GM18858 (cell line): ENCODE results near the gene ID1.
"Not testable (repeated sequence)": the region's sequence is repeated elsewhere in the genome, so short reads cannot be mapped to it uniquely, and the experiment has no call there.

Experiments used
- ATAC-seq: cut with Tn5 transposase; IDR thresholded peaks from one replicate; pipeline ENCODE4 v1.9.1; 2021; ENCODE audit not compliant: unreplicated experiment

The ID1 gene

GRCh38 chr20:31597481-31597855, 7.6 kb upstream of the ID1 start:
- ATAC-seq: no peak

GRCh38 chr20:31602431-31602778, 2.7 kb upstream of the ID1 start:
- ATAC-seq: no peak

- peak; percentile 80 for ATAC-seq
Observed at GRCh38 chr20:31602779-31603441, 2.2 kb upstream of the ID1 start.

- ATAC-seq: peak; percentile 28
Observed at GRCh38 chr20:31603822-31604566, 1.1 kb upstream of the ID1 start.

- no peak for ATAC-seq
Observed at GRCh38 chr20:31604567-31605030, 490 bp upstream of the ID1 start.

GRCh38 chr20:31605902-31606803, 1.1 kb downstream of the ID1 start:
- no peak for ATAC-seq

GRCh38 chr20:31606804-31607639, 1.9 kb downstream of the ID1 start:
- ATAC-seq: no peak

- no peak for ATAC-seq
Observed at GRCh38 chr20:31607640-31608250, 2.7 kb downstream of the ID1 start.

GRCh38 chr20:31608251-31608945, 3.3 kb downstream of the ID1 start:
- ATAC-seq: no peak

- ATAC-seq: not testable (repeated sequence)
Observed at GRCh38 chr20:31612271-31612640, 7.2 kb downstream of the ID1 start.

- no peak for ATAC-seq
Observed at GRCh38 chr20:31615416-31615815, 10.3 kb downstream of the ID1 start.

- no peak for ATAC-seq
Observed at GRCh38 chr20:31617432-31618104, 12.5 kb downstream of the ID1 start.

GRCh38 chr20:31620246-31620645, 15.2 kb downstream of the ID1 start:
- no peak for ATAC-seq

- ATAC-seq: not testable (repeated sequence)
Observed at GRCh38 chr20:31623123-31623505, 18.0 kb downstream of the ID1 start.

GRCh38 chr20:31626534-31626933, 21.4 kb downstream of the ID1 start:
- ATAC-seq: not testable (repeated sequence)

GRCh38 chr20:31628057-31628456, 23.0 kb downstream of the ID1 start:
- ATAC-seq: not testable (repeated sequence)

GRCh38 chr20:31630187-31630790, 25.2 kb downstream of the ID1 start:
- no peak for ATAC-seq

GRCh38 chr20:31632548-31633338, 27.7 kb downstream of the ID1 start:
- ATAC-seq: no peak
